Endothelial cell of umbilical vein (primary cell): ENCODE data around the gene GCH1. TPM values are rescaled to one million over a fixed set of nuclear protein-coding genes. Genes with fewer than 3 reads are reported as not detected.

Experiments used
- BruUV-seq: library from RNA; stranded (reverse); fragments of 400-500 nt; replicated peaks from 2 replicates; lab custom pipeline; 2021; lab: Mats Ljungman, UMichigan
- CTCF ChIA-PET: fragments of 300-600, 350-600 bp; sonication (Branson Sonifier 250); formaldehyde crosslinking; loops from one replicate; lab custom pipeline; 2021; ENCODE audit warnings: antibody characterized with exemption, inconsistent platforms; lab: Charles Lee
- POLR2A ChIA-PET: fragments of 300-600, 350-600 bp; sonication (Branson Sonifier 250); formaldehyde crosslinking; loops from one replicate; lab custom pipeline; 2021; ENCODE audit warnings: antibody characterized with exemption, inconsistent platforms; lab: Charles Lee
- DNase-seq: peaks from one replicate; pipeline ENCODE4 v3.0.0-alpha.2; 2011; ENCODE audit warnings: low read depth, low spot score
- FAIRE-seq: peaks from 2 replicates; lab custom pipeline; 2011; peaks lifted over from hg19 to GRCh38; lab: Jason Lieb, UNC
- H2AFZ ChIP-seq: 2 replicates; pipeline ENCODE4 v1.6.0; 2012; ENCODE audit warnings: low read depth, low read length, control low read depth, inconsistent platforms
- H3K27ac ChIP-seq: 2 replicates; pipeline ENCODE4 v1.5.1; 2011; ENCODE audit warnings: low read depth, mild to moderate bottlenecking, control low read depth, low read length, moderate library complexity; ENCODE audit not compliant: insufficient read depth
- H3K27me3 ChIP-seq, 2 experiments: 2 replicates each; pipeline versions ENCODE4 v1.6.0 to v1.6.1; 2011; ENCODE audit warnings: low read length in 2 of 2, mixed read lengths in 1 of 2; ENCODE audit not compliant: control insufficient read depth in 2 of 2, insufficient read depth in 2 of 2
- H3K36me3 ChIP-seq, 2 experiments: 2 replicates in 1 of 2; 3 replicates in 1 of 2; pipeline ENCODE4 v1.5.1; 2011; ENCODE audit warnings: low read length in 2 of 2, mild to moderate bottlenecking in 1 of 2, moderate library complexity in 1 of 2; ENCODE audit not compliant: control insufficient read depth in 2 of 2, insufficient read depth in 2 of 2; ENCODE audit errors: extremely low read depth in 1 of 2
- H3K4me1 ChIP-seq: 3 replicates; pipeline ENCODE4 v1.5.1; 2011; ENCODE audit warnings: mild to moderate bottlenecking, low read length; ENCODE audit not compliant: control insufficient read depth, insufficient read depth; ENCODE audit errors: extremely low read depth
- H3K4me2 ChIP-seq: 2 replicates; pipeline ENCODE4 v1.6.1; 2011; ENCODE audit warnings: low read length, control low read depth, mixed read lengths; ENCODE audit not compliant: insufficient read depth
- H3K4me3 ChIP-seq, 3 experiments: fragments of 200-600 bp in 1 of 3; sonication (generic), shearing (Covaris generic) in 1 of 3; replicated peaks in 1 of 3; 2 replicates each; pipeline ENCODE4 v1.5.1; 2011 to 2016; ENCODE audit warnings: control low read depth in 3 of 3, low read length in 3 of 3, mild to moderate bottlenecking in 2 of 3, inconsistent platforms in 1 of 3, low read depth in 1 of 3, moderate library complexity in 1 of 3; ENCODE audit not compliant: insufficient read depth in 1 of 3
- H3K79me2 ChIP-seq: 2 replicates; pipeline ENCODE4 v1.6.0; 2012; ENCODE audit warnings: low read length, inconsistent platforms; ENCODE audit not compliant: control insufficient read depth, insufficient read depth
- H3K9ac ChIP-seq: replicated peaks from 2 replicates; pipeline ENCODE3; 2011; ENCODE audit warnings: low read length, control low read depth; ENCODE audit not compliant: insufficient read depth; ENCODE audit errors: extremely low read depth
- H3K9me1 ChIP-seq: replicated peaks from 3 replicates; pipeline ENCODE4 v1.6.0; 2011; ENCODE audit warnings: mild to moderate bottlenecking, low read length; ENCODE audit not compliant: control insufficient read depth, insufficient read depth; ENCODE audit errors: extremely low read depth
- H3K9me3 ChIP-seq: replicated peaks from 2 replicates; pipeline ENCODE4 v1.5.1; 2012; ENCODE audit warnings: low read length, inconsistent platforms; ENCODE audit not compliant: control insufficient read depth, insufficient read depth
- H4K20me1 ChIP-seq: replicated peaks from 2 replicates; pipeline ENCODE3; 2011; ENCODE audit warnings: mild to moderate bottlenecking, low read length; ENCODE audit not compliant: control insufficient read depth, insufficient read depth; ENCODE audit errors: extremely low read depth
- EZH2 ChIP-seq: IDR thresholded peaks from 2 replicates; pipeline ENCODE4 v1.6.1; 2012; ENCODE audit warnings: borderline replicate concordance, low read depth, mild to moderate bottlenecking, moderate library complexity, low read length, inconsistent platforms; ENCODE audit not compliant: severe bottlenecking
- FOS ChIP-seq: IDR thresholded peaks from 2 replicates; pipeline ENCODE4 v1.6.1; 2011; ENCODE audit warnings: mild to moderate bottlenecking, low read length, moderate library complexity, borderline replicate concordance; ENCODE audit not compliant: insufficient read depth
- GATA2 ChIP-seq: IDR thresholded peaks from 2 replicates; pipeline ENCODE4 v1.7.0; 2011; ENCODE audit warnings: low read depth, mild to moderate bottlenecking, moderate library complexity, mixed read lengths, low read length; ENCODE audit not compliant: insufficient read length, insufficient read depth
- JUN ChIP-seq: IDR thresholded peaks from 2 replicates; pipeline ENCODE4 v1.6.1; 2011; ENCODE audit warnings: borderline replicate concordance, low read depth; ENCODE audit not compliant: insufficient read length, insufficient read depth
- MYC ChIP-seq: IDR thresholded peaks from one replicate; pipeline ENCODE4 v1.6.1; 2011; ENCODE audit warnings: mild to moderate bottlenecking, low read depth, low read length
- POLR2A ChIP-seq: IDR thresholded peaks from 2 replicates; pipeline ENCODE4 v1.6.1; 2012; ENCODE audit warnings: low read depth, mild to moderate bottlenecking, control low read depth, low read length
- POLR2AphosphoS5 ChIP-seq: IDR thresholded peaks from 2 replicates; pipeline ENCODE4 v1.6.1; 2012; ENCODE audit warnings: low read depth, mild to moderate bottlenecking, control low read depth, low read length, moderate library complexity; ENCODE audit not compliant: insufficient read depth
- dilution Hi-C: fragments of 300-500 bp; cut with MboI; formaldehyde crosslinking; loops from one replicate; pipeline ENCODE4 v1.15.0; 2019; ENCODE audit warnings: low sequenced_read_pairs; ENCODE audit not compliant: extremely low pct_ligation_motif_present
- intact Hi-C: fragments of 100-400 bp; cut with micrococcal nuclease; formaldehyde crosslinking; loops from one replicate; pipeline ENCODE4 v1.10.0; 2022
- polyA plus RNA-seq, 4 experiments: library from polyadenylated mRNA; depleted of rRNA in 3 of 4; stranded (reverse) in 3 of 4; unstranded in 1 of 4; fragments of >200 nt; gene quantifications; 2 replicates each; pipeline versions ENCODE4 v1.2.1 to v1.2.3, GENCODE V29; 2011 to 2012; ENCODE audit warnings: missing spikeins in 1 of 4
- total RNA-seq: library from RNA; stranded (reverse); gene quantifications from 2 replicates; pipeline ENCODE4 v1.2.3, GENCODE V29; 2021
- TF ChIP-seq, protein P1 (sequence below): IDR thresholded peaks from 2 replicates; pipeline ENCODE4 v1.6.1; 2011; ENCODE audit not compliant: insufficient read depth, insufficient read length
- TF ChIP-seq, protein P2 (sequence below), 2 donors: IDR thresholded peaks; 1 replicate in 1 of 2; 2 replicates in 1 of 2; pipeline ENCODE4 v1.5.1; 2011; ENCODE audit warnings: low read length in 2 of 2, mild to moderate bottlenecking in 2 of 2, moderate library complexity in 2 of 2, control low read depth in 1 of 2, inconsistent platforms in 1 of 2, low read depth in 1 of 2; ENCODE audit not compliant: insufficient read depth in 1 of 2; ENCODE audit errors: extremely low read depth in 1 of 2

The GCH1 gene
- total and polyA plus RNA-seq, 2 donors (not counting 3 experiments of a cell fraction or from before 2014, with no cell fraction given), result 3.6 to 4.6 TPM

DNA sequence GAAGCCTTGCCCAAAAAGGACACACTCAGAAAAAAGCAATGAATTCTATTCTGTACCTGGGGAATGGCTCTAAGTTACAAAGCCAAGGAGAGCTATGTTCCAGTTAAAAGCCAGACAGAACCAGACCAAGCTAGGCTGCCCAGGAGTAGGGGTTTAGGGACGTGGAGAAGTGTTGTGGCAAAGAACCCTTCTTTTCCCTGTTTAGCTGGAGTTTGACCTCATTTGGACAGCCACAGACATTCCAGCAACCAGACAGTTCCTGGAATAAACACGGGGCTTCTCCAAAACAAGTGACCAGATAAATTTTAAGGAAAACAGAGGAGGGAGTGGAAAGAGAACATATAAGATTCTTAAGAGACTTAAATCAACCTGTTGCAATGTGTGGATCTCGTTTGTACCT, 62.3 kb downstream of the GCH1 start:
- Histone ChIP-seq H4K20me1 (no peaks in the 10 kb centered on the region), H3K27ac (no peak overlapping the region), H3K9me1 (no peaks in the 10 kb centered on the region), H3K4me1 (no peaks in the 10 kb centered on the region), H3K27me3 (no peaks in the 10 kb centered on the region), H3K79me2 (no peaks in the 10 kb centered on the region), H3K9me3 (no peaks in the 10 kb centered on the region), H3K9ac (no peak overlapping the region), H3K36me3 (no peaks in the 10 kb centered on the region), H3K4me2 (no peak overlapping the region), H3K4me3 (no peak overlapping the region), H2AFZ (no peak overlapping the region)
- no TSS peak for BruUV-seq
- DNase-seq, result no peak
- intact Hi-C loops (no loop called here), dilution Hi-C loops (no loop called here)
- CTCF ChIA-PET, result interaction anchor here (1.0 to 1.4 kb wide), 3 partner anchors 20 to 27 kb away, joined by 3 to 4 read pairs (median 4); no protein-coding TSS in a partner anchor
- no peak for FAIRE-seq
- POLR2A ChIA-PET, result no interaction called here
- TF ChIP-seq, protein P1, sequence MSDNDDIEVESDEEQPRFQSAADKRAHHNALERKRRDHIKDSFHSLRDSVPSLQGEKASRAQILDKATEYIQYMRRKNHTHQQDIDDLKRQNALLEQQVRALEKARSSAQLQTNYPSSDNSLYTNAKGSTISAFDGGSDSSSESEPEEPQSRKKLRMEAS, result no peak
- TF ChIP-seq JUN (no peak), POLR2A (no peak), MYC (no peak), POLR2AphosphoS5 (no peak), EZH2 (no peak), GATA2 (no peak), FOS (no peak)
- TF ChIP-seq, protein P2, sequence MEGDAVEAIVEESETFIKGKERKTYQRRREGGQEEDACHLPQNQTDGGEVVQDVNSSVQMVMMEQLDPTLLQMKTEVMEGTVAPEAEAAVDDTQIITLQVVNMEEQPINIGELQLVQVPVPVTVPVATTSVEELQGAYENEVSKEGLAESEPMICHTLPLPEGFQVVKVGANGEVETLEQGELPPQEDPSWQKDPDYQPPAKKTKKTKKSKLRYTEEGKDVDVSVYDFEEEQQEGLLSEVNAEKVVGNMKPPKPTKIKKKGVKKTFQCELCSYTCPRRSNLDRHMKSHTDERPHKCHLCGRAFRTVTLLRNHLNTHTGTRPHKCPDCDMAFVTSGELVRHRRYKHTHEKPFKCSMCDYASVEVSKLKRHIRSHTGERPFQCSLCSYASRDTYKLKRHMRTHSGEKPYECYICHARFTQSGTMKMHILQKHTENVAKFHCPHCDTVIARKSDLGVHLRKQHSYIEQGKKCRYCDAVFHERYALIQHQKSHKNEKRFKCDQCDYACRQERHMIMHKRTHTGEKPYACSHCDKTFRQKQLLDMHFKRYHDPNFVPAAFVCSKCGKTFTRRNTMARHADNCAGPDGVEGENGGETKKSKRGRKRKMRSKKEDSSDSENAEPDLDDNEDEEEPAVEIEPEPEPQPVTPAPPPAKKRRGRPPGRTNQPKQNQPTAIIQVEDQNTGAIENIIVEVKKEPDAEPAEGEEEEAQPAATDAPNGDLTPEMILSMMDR (IDR thresholded peaks at IDR 0.05; ENCODE audit: extremely low read depth in 1 of 2, insufficient read depth in 1 of 2, low read depth in 1 of 2, low read length in 2 of 2), result no peak
